HG02763 (cell line): ENCODE results near the gene PSMB10.
"Not testable (repeated sequence)": the region's sequence is repeated elsewhere in the genome, so short reads cannot be mapped to it uniquely, and the experiment has no call there.

Experiments
- ATAC-seq: cut with Tn5 transposase; IDR thresholded peaks from one replicate; pipeline ENCODE4 v1.9.1; 2021; ENCODE audit warnings: mild to moderate bottlenecking, moderate library complexity; ENCODE audit not compliant: unreplicated experiment

Gene PSMB10

DNA sequence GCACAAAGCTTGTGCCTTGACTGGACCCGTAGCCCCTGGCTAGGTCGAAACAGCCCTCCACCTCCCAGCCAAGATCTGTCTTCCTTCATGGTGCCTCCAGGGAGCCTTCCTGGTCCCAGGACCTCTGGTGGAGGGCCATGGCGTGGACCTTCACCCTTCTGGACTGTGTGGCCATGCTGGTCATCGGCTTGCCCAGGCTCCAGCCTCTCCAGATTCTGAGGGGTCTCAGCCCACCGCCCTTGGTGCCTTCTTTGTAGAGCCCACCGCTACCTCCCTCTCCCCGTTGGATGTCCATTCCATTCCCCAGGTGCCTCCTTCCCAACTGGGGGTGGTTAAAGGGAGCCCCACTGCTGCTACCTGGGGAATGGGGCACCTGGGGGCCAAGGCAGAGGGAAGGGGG lies 8.5 kb downstream of the PSMB10 start:
- no peak for ATAC-seq

DNA sequence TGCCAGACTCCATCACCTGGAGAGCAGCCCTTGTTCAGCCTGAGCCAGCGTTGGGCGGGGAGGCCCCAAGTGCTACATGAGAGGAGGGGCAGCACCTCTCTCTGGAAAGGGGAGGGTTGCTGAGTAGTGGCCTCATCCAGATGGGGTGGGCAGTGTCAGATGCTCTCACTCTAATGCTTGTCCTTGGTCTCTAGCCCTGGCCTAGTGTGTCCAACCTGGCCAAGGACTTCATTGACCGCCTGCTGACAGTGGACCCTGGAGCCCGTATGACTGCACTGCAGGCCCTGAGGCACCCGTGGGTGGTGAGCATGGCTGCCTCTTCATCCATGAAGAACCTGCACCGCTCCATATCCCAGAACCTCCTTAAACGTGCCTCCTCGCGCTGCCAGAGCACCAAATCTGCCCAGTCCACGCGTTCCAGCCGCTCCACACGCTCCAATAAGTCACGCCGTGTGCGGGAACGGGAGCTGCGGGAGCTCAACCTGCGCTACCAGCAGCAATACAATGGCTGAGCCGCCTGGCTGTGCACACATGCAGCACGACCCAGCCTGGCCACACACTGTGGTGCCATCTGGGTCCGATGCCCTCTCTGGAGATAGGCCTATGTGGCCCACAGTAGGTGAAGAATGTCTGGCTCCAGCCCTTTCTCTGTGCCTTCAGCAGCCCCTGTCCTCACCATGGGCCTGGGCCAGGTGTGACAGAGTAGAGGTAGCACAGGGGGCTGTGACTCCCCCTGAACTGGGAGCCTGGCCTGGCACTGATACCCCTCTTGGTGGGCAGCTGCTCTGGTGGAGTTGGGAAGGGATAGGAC lies 9.3 kb downstream of the PSMB10 start:
- no peak for ATAC-seq

DNA sequence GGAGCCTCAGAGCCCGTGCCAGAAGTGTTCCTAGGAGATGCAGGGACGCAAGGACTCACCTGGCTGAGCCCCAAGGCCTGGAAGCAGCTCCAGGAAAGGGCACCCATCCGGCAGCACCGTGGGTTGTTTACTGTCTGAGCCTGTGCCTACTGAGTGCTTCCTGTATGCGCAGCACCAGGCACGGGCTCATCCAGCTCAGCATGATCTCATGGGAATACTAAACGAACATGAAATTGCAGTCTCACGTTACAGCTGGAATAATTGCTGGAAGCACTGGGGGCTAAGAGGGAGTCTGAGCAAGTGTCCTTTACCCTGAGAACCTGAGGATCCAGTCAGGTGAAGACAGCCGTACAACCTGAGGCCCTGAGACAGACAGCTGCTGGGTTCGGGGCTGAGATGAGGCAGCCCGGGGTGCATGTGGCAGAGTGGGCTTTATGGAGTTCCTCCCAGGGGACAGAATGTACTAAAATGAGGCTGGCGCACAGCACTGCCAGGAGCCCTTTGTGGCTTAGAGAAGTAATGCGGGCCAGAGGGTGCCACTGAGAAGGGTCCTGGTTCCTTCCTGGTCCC lies 10.4 kb downstream of the PSMB10 start:
- ATAC-seq, result no peak

DNA sequence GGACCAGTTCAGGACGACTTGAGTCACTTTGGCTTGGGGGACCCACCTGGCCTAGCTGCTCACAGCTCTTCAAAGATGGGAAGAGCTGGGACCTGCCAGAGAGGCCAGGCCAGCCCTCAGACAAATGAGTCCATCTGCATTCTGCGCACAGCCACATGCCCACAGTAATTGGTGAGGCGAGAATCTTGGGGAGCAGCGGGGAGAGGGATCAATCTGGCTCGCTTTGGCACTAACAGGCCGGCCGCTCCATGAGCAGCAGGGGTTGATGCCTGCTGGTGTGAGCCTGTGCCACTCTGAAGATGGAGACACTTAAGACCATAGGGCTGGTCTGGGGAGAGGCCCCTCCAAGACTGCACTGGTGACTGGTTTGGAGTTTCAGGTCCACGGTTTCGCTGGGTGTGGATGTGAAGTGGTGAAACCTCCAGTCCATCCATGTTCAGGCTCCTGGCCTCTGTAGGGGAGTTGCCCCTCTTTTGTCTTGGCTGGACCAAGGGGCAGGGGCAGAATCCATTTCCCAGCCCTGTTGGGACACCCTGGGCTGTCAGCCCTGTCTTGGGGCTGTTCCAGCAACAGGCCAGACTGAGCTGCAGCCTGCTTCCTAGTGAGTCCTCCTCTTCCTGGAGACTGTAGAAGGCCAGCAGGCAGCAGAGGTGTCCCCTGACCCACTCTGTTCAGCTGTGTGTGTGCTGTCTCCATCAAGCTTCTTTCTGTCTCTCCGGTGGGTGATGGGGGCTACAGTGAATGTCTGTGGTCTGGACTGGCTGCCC lies 12.3 kb downstream of the PSMB10 start:
- ATAC-seq, result no peak

DNA sequence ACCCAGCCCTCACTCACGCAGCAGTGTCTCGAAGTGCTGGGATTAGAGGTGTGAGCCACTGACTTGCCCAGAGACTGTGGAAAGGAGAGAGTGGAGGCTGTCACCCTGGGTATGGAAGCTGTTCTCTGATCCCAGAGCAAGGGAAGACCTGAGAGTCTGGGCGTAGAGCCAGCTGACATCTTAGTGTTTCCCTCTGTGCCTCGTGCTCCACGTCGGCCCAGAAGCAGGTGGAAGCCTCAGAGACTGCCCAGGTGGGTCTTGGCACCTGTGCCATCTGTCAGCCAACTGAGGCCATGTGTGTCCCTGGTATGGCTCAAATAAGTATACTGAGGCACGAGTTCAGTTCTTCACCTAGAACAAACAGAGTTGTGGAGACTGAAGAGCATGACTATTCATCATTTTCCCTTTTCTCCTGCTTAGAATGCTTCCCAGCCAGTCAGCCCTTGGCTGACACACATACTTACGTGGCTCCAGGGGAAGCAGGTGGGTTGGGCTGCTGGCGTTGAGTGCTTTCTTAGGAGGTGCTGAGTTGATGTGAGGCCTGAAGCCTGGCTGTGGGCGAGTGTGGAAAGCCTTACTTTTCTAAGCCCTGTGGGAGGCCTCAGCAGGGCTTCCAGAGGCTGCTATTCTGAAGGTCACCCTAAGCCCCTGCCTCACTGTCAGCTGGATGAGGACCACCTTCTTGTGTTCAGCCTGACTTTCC lies 13.1 kb downstream of the PSMB10 start:
- no peak for ATAC-seq

DNA sequence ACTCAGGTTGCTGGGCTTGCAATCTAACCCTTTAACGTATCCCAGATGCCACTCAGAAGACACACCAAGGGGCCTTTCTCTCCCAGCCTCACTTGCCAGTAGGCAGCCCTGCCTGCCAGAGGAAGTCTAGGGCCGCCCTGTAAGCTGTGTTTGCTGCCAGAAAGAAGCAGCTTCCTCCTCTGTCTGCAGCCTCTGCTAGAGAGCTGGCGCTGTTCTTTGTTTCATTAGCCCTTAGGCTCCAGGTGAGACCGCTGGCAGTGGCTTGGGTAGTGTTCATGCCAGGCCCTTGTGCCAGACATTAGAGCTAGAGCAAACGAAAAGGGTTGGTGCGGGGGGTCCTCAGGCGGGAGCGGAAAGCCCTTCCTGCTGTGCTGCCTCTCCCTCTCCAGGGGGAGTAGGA lies 13.9 kb downstream of the PSMB10 start:
- ATAC-seq, result no peak

DNA sequence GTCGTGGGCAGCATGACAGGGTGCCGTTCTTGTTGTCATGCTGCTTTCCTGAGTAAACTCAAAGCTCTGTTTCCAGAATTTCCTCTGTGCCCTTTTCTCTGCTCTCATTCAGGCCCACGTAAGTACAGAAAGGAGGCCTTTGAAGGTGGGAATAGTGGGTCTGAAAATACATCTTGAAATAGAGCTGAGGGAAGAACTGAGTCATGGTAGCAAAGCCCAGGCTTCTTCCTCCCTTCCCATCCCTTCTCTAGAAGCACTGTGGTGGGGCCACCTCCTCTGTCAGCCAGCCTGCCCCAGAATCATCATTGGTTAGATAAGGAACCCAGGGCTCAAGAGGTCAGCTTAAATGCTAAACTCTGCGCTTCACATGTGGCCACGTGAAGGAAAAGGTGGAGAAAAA lies 14.4 kb downstream of the PSMB10 start:
- no peak for ATAC-seq

DNA sequence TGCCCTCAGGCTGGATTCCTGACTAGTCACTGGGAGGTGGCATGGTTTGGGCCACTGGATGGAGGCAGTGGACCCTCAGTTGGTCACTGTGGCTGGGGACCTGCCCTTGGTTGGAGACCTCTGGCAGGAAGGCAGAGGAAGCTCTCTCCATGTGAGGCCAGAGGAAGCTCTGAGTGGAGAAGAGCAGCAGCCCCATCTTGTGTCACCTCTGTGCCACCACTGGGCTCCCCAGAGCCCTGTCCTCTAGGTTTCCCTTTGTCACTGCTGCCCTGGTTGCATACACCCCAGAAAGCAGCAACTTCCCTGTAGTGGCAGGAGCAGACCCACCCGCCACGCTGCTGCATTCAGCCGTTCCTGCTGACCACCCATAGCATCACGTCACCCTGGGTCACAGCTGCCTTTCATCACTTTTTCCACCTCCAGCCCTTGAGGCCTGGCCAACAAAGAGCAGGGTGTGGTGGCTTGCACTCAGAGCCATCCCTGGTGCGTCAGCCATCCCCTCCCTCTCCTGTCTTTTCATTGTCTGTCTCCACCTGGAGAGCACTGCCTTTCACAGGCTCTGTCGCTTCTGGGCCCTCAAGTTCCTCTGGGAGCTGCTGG lies 16.9 kb downstream of the PSMB10 start:
- ATAC-seq, result no peak

DNA sequence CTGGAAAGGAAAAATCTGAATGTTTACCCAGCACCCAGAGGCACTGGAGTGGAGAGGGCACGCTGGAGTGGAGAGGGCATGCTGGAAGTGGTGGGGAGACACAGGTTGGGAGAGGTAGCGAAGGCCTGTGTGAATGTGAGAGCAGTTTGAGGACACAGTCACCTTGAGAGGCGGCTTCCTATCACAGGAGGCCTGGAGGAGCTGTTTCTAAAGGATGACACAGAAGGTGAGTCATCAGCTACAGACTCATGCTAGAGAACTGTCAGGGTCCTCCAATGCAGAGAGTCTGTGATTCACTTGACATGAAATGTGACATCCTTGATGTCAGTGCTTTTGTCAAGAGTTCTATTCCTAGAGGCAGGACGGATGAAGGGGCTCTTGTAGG lies 18.8 kb downstream of the PSMB10 start:
- no peak for ATAC-seq

DNA sequence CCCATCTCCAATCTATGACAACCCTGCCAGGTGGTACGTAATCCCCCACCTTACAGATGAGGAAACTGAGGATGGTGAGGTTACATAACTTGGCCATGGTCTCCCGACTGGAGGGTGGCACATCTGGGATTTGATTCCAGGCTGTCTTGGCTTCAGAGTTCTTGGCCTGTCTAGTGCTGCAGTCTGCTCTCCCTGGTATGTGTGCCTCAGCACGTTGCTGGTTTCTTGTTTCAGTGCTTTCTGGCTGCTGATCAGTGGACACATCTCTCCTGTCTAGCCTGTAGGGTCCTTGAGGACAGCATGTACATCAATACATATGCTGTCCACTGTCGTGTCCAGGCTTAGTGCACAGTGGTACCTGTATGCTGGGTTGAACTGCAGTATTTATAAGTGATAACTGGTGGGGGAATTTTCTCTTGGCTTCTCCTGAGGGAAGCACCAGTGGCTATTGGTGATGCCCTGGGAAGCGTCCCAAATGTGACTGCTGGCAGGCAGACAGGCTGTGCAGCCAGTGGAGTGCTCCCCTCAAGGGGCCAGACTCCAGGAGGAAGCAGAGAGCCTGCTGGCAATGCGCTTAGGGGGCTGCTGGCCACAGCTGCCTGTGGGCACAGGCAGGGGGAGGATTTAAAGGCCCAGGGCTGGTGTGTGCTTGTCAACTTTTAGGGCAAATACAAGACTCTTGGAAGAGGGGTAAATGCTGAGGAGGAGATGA lies 19.4 kb downstream of the PSMB10 start:
- ATAC-seq, result no peak

DNA sequence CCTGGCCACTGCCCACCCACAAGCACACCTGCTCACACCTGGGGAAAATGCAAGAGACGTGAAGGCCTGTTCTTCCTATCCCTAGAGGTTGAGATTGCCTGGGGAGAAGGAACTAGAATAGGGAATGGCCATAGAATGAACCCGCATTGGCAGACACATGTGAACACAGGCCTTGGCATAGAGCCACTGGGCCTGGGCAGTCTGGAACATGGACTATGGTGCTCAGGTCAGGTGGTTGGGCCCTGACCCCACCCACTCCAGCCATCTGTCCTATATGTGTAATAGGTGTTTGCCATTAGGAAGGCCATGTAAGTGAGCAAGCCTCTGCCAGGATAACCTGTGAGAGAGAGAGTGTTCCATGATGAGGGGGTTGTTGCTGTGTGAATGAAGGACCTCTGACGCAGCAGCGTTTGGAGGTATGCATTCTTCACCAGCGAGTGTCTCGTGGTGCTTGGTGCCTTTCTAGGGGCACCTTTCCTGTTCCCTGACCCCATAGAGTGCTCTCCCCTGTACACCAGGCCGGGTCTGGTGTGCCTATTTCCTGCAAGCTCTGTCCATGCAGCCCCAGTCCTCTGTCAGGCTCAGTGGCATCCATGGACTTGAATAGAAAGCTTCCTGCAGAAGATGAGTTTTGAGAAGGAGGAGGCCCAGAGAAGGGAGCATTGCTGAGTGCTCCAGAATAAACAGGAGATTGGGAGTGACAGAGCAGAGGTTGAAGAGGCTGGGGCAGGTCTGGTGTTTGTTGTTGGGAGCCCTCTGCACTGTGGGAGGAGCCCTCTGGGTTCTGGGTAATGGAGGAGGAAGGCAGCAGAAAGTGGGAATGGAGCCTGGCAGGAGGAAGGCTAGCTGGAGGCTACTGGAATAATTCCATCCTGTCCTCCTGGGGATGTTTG lies 20.6 kb downstream of the PSMB10 start:
- ATAC-seq, result no peak

DNA sequence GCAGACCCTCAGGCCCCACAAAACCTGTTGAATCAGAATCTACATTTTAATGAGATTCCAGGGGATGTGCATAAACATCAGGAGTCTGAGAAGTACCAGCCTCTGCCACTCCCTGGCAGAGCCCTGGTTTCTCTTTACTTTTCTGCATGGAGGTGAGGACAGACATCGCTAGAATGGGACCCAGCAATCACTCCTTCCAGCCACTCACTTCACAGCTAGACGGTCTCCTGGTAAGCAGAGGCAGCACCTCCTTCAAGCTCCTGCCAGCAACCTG lies 21.2 kb downstream of the PSMB10 start:
- ATAC-seq, result not testable (repeated sequence)

DNA sequence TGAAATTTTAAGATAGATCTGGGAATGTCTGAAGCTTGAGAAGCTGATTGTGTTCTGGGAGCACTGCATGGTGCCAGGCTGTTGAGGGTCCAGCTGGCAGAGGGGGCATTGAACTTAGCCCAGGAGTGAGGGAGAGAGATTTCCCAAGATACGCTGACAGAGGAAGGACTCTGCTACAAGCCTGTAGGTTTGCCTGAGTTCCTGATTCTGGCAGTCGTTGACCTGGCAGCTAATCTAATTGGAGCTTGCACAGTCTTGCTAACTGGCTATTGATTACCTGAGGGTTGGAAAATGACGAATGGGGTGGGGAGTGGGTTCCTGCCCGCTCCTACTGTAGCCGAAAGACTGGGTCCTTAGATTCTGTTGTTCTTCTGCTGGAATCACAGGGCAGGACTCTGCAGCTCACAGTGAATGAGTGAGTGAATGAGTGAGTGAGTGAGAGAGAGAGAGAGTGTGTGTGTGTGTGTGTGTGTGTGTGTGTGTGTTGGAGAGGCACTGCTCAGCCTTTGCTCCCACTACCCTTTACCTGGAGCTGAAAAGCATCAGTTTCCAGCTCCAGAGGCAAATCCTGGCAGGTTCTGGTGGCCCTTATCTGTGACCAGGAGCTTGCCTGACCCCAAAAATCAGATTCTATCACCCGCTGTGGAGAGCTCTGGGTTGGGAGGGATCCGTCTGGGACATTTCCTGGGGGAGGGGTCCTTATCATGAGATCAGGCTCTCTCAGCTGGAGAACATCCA lies 21.7 kb downstream of the PSMB10 start:
- ATAC-seq, result no peak

DNA sequence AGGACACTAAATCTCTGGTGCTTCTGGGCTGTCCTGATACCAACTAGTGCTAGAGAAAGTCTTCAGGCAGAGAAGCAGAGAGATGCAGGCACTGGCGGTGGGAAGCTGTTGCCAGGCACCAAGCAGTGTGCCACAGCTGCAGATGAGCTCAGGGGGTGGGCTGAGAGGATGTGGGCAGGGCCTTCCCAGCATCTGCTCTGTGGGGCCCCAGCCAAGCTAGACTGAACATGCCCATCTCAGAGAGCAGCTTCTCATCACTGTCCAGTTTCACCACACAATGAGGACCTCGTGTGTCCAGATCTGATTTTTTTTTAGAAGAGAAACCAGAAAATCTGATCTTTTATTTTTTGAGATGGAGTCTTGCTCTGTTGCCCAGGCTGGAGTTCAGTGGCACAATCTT lies 26.5 kb downstream of the PSMB10 start:
- ATAC-seq, result no peak

DNA sequence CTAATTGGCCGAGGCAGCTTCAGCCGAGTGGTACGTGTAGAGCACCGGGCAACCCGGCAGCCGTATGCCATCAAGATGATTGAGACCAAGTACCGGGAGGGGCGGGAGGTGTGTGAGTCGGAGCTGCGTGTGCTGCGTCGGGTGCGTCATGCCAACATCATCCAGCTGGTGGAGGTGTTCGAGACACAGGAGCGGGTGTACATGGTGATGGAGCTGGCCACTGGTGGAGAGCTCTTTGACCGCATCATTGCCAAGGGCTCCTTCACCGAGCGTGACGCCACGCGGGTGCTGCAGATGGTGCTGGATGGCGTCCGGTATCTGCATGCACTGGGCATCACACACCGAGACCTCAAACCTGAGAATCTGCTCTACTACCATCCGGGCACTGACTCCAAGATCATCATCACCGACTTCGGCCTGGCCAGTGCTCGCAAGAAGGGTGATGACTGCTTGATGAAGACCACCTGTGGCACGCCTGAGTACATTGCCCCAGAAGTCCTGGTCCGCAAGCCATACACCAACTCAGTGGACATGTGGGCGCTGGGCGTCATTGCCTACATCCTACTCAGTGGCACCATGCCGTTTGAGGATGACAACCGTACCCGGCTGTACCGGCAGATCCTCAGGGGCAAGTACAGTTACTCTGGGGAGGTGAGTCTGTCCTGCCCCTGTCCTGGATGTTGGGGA lies 27.5 kb downstream of the PSMB10 start:
- ATAC-seq, result no peak

DNA sequence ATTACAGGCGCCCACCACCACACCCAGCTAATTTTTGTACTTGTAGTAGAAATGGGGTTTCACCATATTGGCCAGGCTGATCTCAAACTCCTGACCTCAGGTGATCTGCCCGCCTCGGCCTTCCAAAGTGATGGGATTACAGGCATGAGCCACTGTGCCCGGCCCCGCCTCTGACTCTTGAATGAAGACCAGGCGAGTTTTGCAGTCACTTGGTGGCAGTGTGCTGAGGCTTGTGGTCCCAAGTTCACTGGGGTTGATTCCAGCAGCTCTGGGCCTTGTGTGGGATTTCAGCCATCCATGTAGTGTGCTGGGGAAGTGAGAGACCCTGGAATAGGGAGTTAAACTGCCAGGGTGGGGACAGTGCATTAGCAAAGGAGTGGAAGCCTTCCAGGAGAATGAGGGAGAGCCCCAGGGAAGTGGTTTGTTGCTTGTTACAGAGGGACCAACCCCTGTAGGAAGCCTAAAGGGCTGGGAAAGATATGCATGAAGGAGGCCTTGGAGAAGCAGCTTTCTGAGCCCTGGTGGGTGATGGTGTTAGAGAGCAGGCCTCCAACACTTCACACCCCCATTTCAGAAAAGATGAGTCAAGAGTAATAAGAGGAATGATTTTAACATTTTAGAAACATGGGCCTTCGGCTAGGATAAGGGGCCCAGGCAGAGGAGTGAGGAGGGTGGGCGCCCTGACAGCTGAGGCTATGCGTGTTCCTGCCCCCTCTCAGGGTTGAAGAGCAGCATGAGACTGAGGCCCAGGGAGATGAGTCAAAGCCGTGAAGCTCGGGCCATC lies 29.1 kb downstream of the PSMB10 start:
- ATAC-seq, result no peak

DNA sequence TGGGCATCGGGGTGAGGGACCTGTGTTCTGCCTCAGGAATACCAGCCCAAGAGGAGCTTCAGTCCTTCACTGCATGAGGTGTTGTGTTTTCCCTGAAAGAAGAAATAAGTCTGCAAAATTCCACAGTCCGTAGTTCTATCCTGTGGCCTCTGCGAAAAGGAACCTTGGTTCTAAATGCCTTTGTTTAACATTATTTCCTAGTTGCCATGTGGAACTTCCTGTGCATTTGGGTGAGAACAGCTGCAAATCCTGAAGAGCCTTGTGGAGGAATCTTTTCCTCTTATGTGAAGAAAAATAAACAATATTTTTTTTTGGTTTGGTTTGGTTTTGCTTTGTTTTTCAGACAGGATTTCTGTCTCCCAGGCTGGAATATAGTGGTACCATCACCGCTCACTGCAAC lies 33.8 kb downstream of the PSMB10 start:
- no peak for ATAC-seq

DNA sequence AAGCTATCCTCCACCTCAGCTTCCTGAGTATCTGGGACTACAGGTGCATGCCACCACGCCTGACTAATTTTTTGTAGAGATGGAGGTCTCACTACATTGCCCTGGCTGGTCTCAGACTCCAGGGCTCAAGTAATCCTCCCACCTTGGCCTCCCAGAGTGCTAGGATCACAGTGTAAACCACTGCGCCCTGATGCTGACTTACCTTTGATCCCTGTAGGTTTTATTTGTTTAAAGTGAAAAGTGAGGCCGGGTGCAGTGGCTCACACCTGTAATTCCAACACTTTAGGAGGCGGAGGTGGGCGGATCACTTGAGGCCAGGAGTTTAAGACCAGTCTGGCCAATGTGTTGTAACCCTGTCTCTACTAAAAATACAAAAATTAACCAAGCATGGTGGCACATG lies 34.9 kb downstream of the PSMB10 start:
- no peak for ATAC-seq
